ENCODE results near the gene RALGPS1.

GRCh38 chr9:127093319-127094020, 178.9 kb downstream of the RALGPS1 start:
- no peak for TF ChIP-seq CTCF (conservative IDR thresholded peaks at IDR 0.05 in 1 of 2, IDR thresholded peaks at IDR 0.05 in 1 of 2; ENCODE audit: low read depth in 1 of 2, low read length in 2 of 2)
- TF ChIP-seq EZH2 (IDR thresholded peaks at IDR 0.05; ENCODE audit: low read length, missing control alignments) = no peak

Measured in fibroblast of lung (primary cell).